HG02759 (cell line): ENCODE data around the gene CD200.
A peak's percentile ranks its signal among the peaks of the same experiment; 100 is the strongest.
"Not testable (repeated sequence)": the region's sequence is repeated elsewhere in the genome, so short reads cannot be mapped to it uniquely, and the experiment has no call there.

ENCODE experiments used
- ATAC-seq: cut with Tn5 transposase; IDR thresholded peaks from one replicate; pipeline ENCODE4 v1.9.1; 2021; ENCODE audit warnings: mild to moderate bottlenecking, moderate library complexity; ENCODE audit not compliant: unreplicated experiment

Gene CD200

GRCh38 chr3:112355307-112355687, 22.3 kb downstream of the CD200 start:
- ATAC-seq, result no peak

- ATAC-seq, result no peak
Measured at GRCh38 chr3:112357930-112358780, 25.2 kb downstream of the CD200 start.

DNA sequence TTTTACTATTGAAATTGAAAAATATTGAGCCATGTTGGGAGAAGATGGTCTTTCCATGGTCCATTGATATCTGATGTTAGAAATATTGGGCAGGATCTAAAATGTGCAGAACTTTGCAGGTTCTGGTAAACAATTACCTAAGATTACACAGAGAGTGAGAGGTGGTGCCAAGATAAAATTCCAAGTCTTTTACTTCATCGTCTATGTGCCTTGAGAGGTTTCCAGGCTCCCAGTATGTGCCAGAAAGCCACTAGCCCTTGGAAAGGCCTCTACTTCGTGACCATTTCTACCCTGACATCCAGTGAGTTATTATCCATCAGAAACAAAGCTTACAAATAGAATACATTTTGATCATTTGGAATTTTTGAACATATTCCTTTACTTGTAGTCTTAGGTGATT, 27.6 kb downstream of the CD200 start:
- ATAC-seq, result no peak

DNA sequence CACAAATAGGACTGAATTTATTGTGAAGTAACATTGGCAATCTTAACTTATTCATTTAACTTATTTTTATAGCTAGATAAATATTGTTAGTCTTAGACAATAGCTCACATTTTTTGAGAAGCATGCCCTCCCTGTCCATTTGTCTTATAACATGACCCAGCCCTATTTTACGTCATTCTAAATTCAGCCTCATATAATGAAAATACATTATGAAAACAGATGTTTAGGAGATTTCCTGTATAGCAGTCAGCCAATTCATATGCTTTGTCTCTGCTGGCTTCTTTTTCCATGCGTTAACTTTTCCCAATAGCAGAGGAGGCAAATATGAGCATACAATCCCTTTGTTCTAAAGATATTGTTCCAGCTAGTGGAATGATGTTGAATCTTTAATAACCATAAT, 29.3 kb downstream of the CD200 start:
- ATAC-seq, result no peak

- ATAC-seq, result peak; percentile 62
Measured at GRCh38 chr3:112364291-112364690, 31.3 kb downstream of the CD200 start.

DNA sequence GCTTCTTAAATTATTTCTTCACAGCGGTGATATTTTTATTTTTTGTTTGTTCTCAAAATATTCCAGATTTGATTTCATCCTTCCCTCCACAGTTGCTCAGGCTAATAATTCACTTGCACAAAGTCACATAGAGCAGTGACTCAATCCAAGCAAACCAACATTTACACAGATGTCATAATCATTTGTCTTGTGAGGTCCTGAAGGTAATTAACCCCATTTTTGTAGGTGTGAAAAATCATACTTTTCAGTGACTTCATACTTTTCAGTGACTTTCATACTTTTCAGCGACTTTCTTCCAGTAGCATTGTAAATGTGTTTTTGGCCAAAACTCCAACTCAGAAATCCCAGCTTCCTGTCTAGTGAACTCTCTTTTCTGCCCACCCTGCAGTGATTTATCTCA, 32.1 kb downstream of the CD200 start:
- peak; percentile 73 for ATAC-seq

DNA sequence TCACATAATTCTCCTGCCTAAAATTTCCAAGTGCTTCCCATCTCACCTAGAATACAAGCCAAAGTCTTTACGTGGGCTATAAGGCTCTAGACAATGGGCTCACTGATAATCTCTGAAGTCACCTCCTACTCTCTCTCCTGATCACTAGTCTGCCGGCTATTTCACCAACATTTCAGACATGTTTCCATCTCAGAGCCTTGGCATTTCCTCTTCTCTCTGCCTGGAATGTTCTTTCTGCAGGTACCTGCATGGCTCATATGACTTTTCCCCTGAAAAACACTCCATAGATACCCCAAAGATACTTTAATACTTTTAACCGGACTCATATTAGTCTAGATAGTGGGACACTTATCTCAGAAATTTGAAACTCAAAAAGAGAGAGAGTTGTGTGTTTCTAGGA, 32.7 kb downstream of the CD200 start:
- ATAC-seq, result no peak

DNA sequence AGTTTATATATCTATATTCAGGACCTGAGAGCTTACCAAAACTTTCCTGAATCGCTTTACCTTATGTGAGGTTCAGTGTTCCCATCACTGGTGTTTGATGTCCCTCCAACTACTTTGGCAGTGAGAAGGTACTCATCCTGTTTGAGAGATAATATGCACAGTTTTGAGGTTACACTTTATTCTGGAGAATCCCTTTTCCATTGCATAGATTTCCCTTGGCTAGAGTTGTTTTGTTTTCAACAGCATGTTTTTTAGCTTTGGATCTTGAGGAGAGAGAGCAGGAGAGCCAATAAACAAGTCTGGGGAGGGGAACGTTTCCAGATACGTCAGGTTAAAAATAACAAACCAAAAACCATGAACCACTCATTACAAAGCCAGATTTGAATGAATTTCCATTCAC, 33.6 kb downstream of the CD200 start:
- ATAC-seq, result no peak

DNA sequence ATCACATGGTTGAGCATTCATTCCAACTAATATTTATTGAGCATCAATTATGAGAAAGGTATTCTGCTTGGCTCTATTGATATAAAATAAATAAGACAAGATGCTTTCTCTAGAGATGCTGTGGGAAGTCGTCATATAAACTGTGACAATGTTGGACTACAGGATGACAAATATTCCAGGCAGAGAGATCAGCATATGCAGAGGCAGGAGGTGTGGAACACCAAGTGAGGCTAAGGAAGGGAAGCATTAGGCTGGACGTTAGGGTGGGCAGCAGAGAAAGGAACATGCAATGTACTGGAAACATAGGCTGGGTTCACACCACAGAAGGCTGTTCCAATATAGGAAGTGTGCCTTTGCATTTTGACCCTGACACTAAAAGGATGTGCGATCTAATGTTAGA, 38.6 kb downstream of the CD200 start:
- ATAC-seq, result no peak

DNA sequence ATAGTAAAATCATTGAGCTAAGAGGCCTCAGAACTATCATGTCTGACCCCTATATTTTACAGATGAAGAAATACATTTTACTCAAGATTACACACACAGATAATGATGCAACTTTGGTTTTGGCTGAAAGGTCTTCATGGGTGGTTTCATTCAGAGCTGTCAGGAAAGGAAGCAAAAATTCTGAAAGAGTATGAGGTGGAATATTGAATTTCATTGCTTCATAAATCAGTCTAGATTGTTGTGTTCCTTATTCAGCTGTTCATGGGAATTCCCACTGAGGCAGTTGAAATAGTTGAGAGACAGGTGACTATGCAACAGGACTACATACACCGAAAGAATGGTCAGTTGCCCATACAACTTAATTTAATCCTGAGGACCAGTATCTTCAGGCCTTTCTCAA, 39.4 kb downstream of the CD200 start:
- ATAC-seq, result no peak

DNA sequence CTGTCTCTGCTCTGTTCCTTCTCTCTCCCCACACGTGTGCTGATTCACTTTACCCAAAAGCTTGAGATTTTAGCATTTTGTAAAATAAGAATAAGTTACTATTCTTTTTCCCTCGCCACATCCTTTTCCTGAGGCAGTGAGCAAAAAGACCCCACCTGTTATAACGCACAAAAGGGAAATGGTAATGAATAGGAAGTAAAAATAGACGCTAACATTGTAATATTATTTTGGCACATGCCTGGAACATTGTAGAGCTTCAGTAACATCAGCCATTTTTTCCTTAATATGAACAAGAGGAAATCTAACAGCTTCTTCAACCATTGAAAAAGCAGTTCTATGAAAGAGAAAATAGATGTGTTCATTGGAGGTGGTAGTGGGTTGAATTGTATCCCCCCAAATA, 40.5 kb downstream of the CD200 start:
- ATAC-seq, result no peak

GRCh38 chr3:112373924-112374323, 41.0 kb downstream of the CD200 start:
- no peak for ATAC-seq

- ATAC-seq, result no peak
Measured at GRCh38 chr3:112374333-112374734, 41.4 kb downstream of the CD200 start.

- ATAC-seq, result no peak
Measured at GRCh38 chr3:112375117-112375516, 42.2 kb downstream of the CD200 start.

- no peak for ATAC-seq
Measured at GRCh38 chr3:112376241-112376911, 43.4 kb downstream of the CD200 start.

DNA sequence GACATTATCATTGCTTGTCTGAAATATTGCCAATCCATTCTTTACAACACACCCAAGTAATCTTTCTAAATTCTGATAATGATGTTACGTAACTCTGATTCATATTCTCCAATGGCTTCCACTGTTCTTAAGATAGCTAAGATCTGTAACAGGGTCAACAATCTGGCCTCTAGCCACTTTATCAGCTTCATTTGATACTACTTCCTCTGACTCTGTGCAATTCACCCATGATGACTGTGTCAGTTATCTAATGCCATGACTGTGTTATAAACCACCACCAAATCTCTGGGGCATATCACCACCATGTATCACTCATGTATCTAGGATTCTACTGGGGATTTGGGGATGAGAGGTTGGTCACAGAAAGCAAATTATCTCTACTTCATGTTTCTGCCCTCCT, 44.0 kb downstream of the CD200 start:
- ATAC-seq, result no peak

GRCh38 chr3:112377568-112378071, 44.7 kb downstream of the CD200 start:
- no peak for ATAC-seq

GRCh38 chr3:112378347-112378746, 45.4 kb downstream of the CD200 start:
- not testable (repeated sequence) for ATAC-seq

GRCh38 chr3:112379020-112379690, 46.2 kb downstream of the CD200 start:
- no peak for ATAC-seq

GRCh38 chr3:112381673-112382542, 49.0 kb downstream of the CD200 start:
- ATAC-seq, result no peak
